SU-DHL-6 (cell line): Measurements from ENCODE around the gene BBX.

Experiments used
- H2AFZ ChIP-seq: fragments of 200-600 bp; sonication (generic); 2 replicates; pipeline ENCODE4 v1.6.1; 2014; ENCODE audit warnings: low read depth, mild to moderate bottlenecking, moderate library complexity, mixed read lengths, antibody characterized with exemption, low read length; ENCODE audit not compliant: severe bottlenecking
- H3F3A ChIP-seq: fragments of 200-600 bp; shearing (Covaris generic); 2 replicates; pipeline ENCODE4 v1.6.0; 2016; ENCODE audit warnings: antibody characterized with exemption, mild to moderate bottlenecking; ENCODE audit not compliant: insufficient read depth
- H3K27ac ChIP-seq: fragments of 200-600 bp; sonication (generic); 2 replicates; pipeline ENCODE4 v1.5.1; 2016; ENCODE audit warnings: low read depth, mild to moderate bottlenecking, low read length, moderate library complexity, mixed read lengths
- H3K27me3 ChIP-seq: fragments of 200-600 bp; sonication (generic), shearing (Covaris generic); 2 replicates; pipeline ENCODE4 v1.6.0; 2014; ENCODE audit warnings: mild to moderate bottlenecking, low read length
- H3K36me3 ChIP-seq: fragments of 200-600 bp; sonication (generic); 2 replicates; pipeline ENCODE4 v1.6.1; 2014; ENCODE audit warnings: mild to moderate bottlenecking, low read length, mixed read lengths
- H3K4me2 ChIP-seq: fragments of 300-600, 200-600 bp; shearing (Covaris generic), sonication (generic); 2 replicates; pipeline ENCODE4 v1.6.0; 2014; ENCODE audit warnings: low read length, low read depth, mild to moderate bottlenecking; ENCODE audit not compliant: poor library complexity, severe bottlenecking
- H3K4me3 ChIP-seq: fragments of 200-600 bp; sonication (generic); 2 replicates; pipeline ENCODE4 v1.5.1; 2014; ENCODE audit warnings: antibody characterized with exemption, low read length, mild to moderate bottlenecking, mixed read lengths; ENCODE audit not compliant: insufficient read depth, poor library complexity, severe bottlenecking
- H3K79me2 ChIP-seq: fragments of 200-600 bp; sonication (generic); 2 replicates; pipeline ENCODE4 v1.6.1; 2014; ENCODE audit warnings: mild to moderate bottlenecking, low read length, moderate library complexity; ENCODE audit not compliant: insufficient read depth
- H3K9ac ChIP-seq: fragments of 200-600 bp; sonication (generic); 2 replicates; pipeline ENCODE4 v1.7.0; 2014; ENCODE audit warnings: mild to moderate bottlenecking, low read length
- H3K9me2 ChIP-seq: fragments of 200-600 bp; sonication (generic); replicated peaks from 2 replicates; pipeline ENCODE4 v1.6.1; 2014; ENCODE audit warnings: low read length; ENCODE audit not compliant: insufficient read depth
- H3K9me3 ChIP-seq: fragments of 200-600 bp; sonication (generic); 2 replicates; pipeline ENCODE4 v1.6.1; 2014; ENCODE audit warnings: low read length, mixed read lengths; ENCODE audit not compliant: insufficient read depth
- H4K20me1 ChIP-seq: fragments of 200-600 bp; sonication (generic); 2 replicates; pipeline ENCODE4 v1.6.1; 2014; ENCODE audit warnings: low read depth, mild to moderate bottlenecking, antibody characterized with exemption, low read length, moderate library complexity, mixed read lengths
- CTCF ChIP-seq: fragments of 200-600 bp; sonication (generic); IDR thresholded peaks from one replicate; pipeline ENCODE4 v1.5.1; 2017; ENCODE audit warnings: antibody characterized with exemption, mild to moderate bottlenecking, low read length, moderate library complexity; ENCODE audit not compliant: insufficient read depth, poor library complexity, severe bottlenecking
- EZH2phosphoT487 ChIP-seq: fragments of 200-600 bp; sonication (generic), shearing (Covaris generic); conservative IDR thresholded peaks from 2 replicates; pipeline ENCODE4 v1.6.1; 2018; ENCODE audit warnings: mild to moderate bottlenecking, antibody characterized with exemption, low read length, moderate library complexity, mixed read lengths

Gene BBX

GRCh38 chr3:107543666-107544065 is 20.9 kb downstream of the BBX start:
- no peaks in the 10 kb centered on the region for H3K27me3 ChIP-seq
- no peaks in the 10 kb centered on the region for H3F3A ChIP-seq
- no peak overlapping the region for H3K27ac ChIP-seq
- no peaks in the 10 kb centered on the region for H3K9me3 ChIP-seq
- no peaks in the 10 kb centered on the region for H3K79me2 ChIP-seq
- no peak overlapping the region for H3K9ac ChIP-seq
- H3K4me3 ChIP-seq, result no peak overlapping the region
- 0 out of 2 replicates have a peak, but pooled peaks cover 4% of the 10 kb centered on the region for H4K20me1 ChIP-seq
- H2AFZ ChIP-seq, result no peak overlapping the region
- TF ChIP-seq EZH2phosphoT487 (no peak), CTCF (peak; percentile 28)
- H3K36me3 ChIP-seq, result 0 out of 2 replicates have a peak, but pooled peaks cover 3% of the 10 kb centered on the region
- no peaks in the 10 kb centered on the region for H3K9me2 ChIP-seq
- no peak overlapping the region for H3K4me2 ChIP-seq

- Histone ChIP-seq H3K36me3 (0 out of 2 replicates have a peak, but pooled peaks cover 3% of the 10 kb centered on the region), H3F3A (no peaks in the 10 kb centered on the region), H4K20me1 (no peaks in the 10 kb centered on the region; the same call in 1 of the 2 replicates), H2AFZ (no peak overlapping the region), H3K27ac (no peak overlapping the region), H3K9me3 (no peaks in the 10 kb centered on the region), H3K4me2 (no peak overlapping the region), H3K27me3 (no peaks in the 10 kb centered on the region), H3K79me2 (no peaks in the 10 kb centered on the region), H3K4me3 (no peak overlapping the region), H3K9me2 (no peaks in the 10 kb centered on the region), H3K9ac (no peak overlapping the region)
- TF ChIP-seq CTCF (no peak), EZH2phosphoT487 (no peak)
These were observed 22.9 kb downstream of the BBX start for GRCh38 chr3:107545680-107546120.

- Histone ChIP-seq H2AFZ (no peak overlapping the region), H3K9ac (no peak overlapping the region), H3K4me3 (no peak overlapping the region), H3K4me2 (no peak overlapping the region), H3K27ac (no peak overlapping the region), H3K9me3 (no peaks in the 10 kb centered on the region), H3K36me3 (0 out of 2 replicates have a peak, but pooled peaks cover 3% of the 10 kb centered on the region), H3K27me3 (no peaks in the 10 kb centered on the region), H4K20me1 (peaks cover 6% of the 10 kb centered on the region; the same call in 1 of the 2 replicates), H3K9me2 (no peaks in the 10 kb centered on the region), H3K79me2 (no peaks in the 10 kb centered on the region), H3F3A (no peaks in the 10 kb centered on the region)
- no peak for TF ChIP-seq CTCF
- TF ChIP-seq EZH2phosphoT487, result no peak
These were observed 25.8 kb downstream of the BBX start for GRCh38 chr3:107548601-107549000.
